Measurements from ENCODE around the gene IRF2BPL. TPM values are rescaled to one million over a fixed set of nuclear protein-coding genes. Genes with fewer than 3 reads are reported as not detected.

The IRF2BPL gene
- total and polyA plus RNA-seq, 2 of the 8 experiments (the other 6 are each of a cell fraction or from before 2014, with no cell fraction given), result 18.8 to 57.0 TPM

GRCh38 chr14:77026166-77026929 lies 2.2 kb downstream of the IRF2BPL start:
- DNase-seq (ENCODE audit: low read depth in 1 of 2, low spot score in 2 of 2) (peak in 1 of 2 experiments; percentile 76), FAIRE-seq (no peak)
- CTCF ChIA-PET (ENCODE audit: partially characterized antibody), result interaction anchor here (0.6 to 25.2 kb wide), 18 partner anchors 11 to 151 kb away, joined by 3 to 280 read pairs (median 4); no protein-coding TSS in a partner anchor
- peaks cover 21% of the 10 kb centered on the region for H3K23me2 ChIP-seq (ENCODE audit: low read depth, low read length)
- H2BK20ac ChIP-seq (ENCODE audit: low read length), result no peak overlapping the region; the same call in 1 of the 2 replicates
- no peak overlapping the region for H4K5ac ChIP-seq (ENCODE audit: insufficient read length, low read depth, low read length)
- peaks cover 2% of the 10 kb centered on the region; the same call in 1 of the 2 replicates for H3K79me1 ChIP-seq (ENCODE audit: low read depth, low read length)
- H3K56ac ChIP-seq (replicated peaks; ENCODE audit: insufficient read length, low read depth, low read length), result peak overlapping the region; percentile 50
- H4K91ac ChIP-seq (replicated peaks; ENCODE audit: insufficient read length, low read length), result peak overlapping the region; percentile 95
- peaks cover 5 to 14% of the 10 kb centered on the region in 2 experiments for H4K20me1 ChIP-seq (replicated peaks in 1 of 2; ENCODE audit: control insufficient read depth in 1 of 2, insufficient read depth in 2 of 2, low read length in 2 of 2)
- peak overlapping the region; percentile 100 for H2AK5ac ChIP-seq (ENCODE audit: low read depth, low read length)
- H2BK120ac ChIP-seq (replicated peaks; ENCODE audit: low read depth, low read length), result peak overlapping the region; percentile 51
- peaks cover 12 to 34% of the 10 kb centered on the region in 2 experiments for H3K79me2 ChIP-seq (ENCODE audit: control insufficient read depth in 1 of 2, insufficient read depth in 2 of 2, low read length in 2 of 2)
- POLR2A ChIA-PET (ENCODE audit: partially characterized antibody), result interaction anchor here (0.7 to 10.9 kb wide), 16 partner anchors 7 to 105 kb away, joined by 3 to 92 read pairs (median 8); no protein-coding TSS in a partner anchor
- 5% methylated on average over 75 of the region's 76 CpGs; no CpG with 5 or more reads in 1 of the 2 experiments for WGBS, 2 experiments (ENCODE audit: extremely low coverage in 1 of 2, insufficient coverage in 1 of 2, insufficient read length in 1 of 2, insufficient replicate concordance in 2 of 2, low coverage in 1 of 2, low lambda C conversion rate in 2 of 2, missing lambda C conversion rate in 1 of 2)
- H3K9me3 ChIP-seq (ENCODE audit: insufficient read depth in 2 of 2, low read depth in 1 of 2, low read length in 1 of 2), result no peaks in the 10 kb centered on the region
- peaks cover 0 to 18% (median 3%) of the 10 kb centered on the region in 4 experiments; a peak in 1 of 8 replicates for H3K36me3 ChIP-seq (ENCODE audit: control insufficient read depth in 2 of 4, insufficient read depth in 4 of 4, low read length in 3 of 4)
- H3K4ac ChIP-seq (replicated peaks; ENCODE audit: insufficient read length, low read depth, low read length), result peak overlapping the region; percentile 98
- H3K23ac ChIP-seq (ENCODE audit: insufficient read length), result no peak overlapping the region
- peak overlapping the region; percentile 99 for H2BK12ac ChIP-seq (ENCODE audit: low read depth, low read length)
- no peak overlapping the region for H2AFZ ChIP-seq (ENCODE audit: low read length)
- H3K4me3 ChIP-seq (ENCODE audit: extremely low read depth in 1 of 4, insufficient read depth in 2 of 4, low read depth in 3 of 4, low read length in 4 of 4), result peak overlapping the region; percentile 61 to 86 (median 70)
- H3K4me2 ChIP-seq (ENCODE audit: insufficient read depth in 1 of 2, low read depth in 2 of 2, low read length in 2 of 2), result peak overlapping the region; percentile 89 to 97
- H3K4me1 ChIP-seq (replicated peaks in 1 of 4; ENCODE audit: control insufficient read depth in 3 of 4, insufficient read depth in 4 of 4, low read length in 3 of 4), result peaks cover 13 to 37% (median 23%) of the 10 kb centered on the region in 4 experiments
- H2BK15ac ChIP-seq (ENCODE audit: low read length), result peak overlapping the region; percentile 88; the same call in 1 of the 2 replicates
- 0 out of 2 replicates have a peak overlapping the region, but pooled peaks have one; percentile 4 for H3K27ac ChIP-seq (ENCODE audit: low read depth, low read length)
- peak overlapping the region; percentile 91 for H4K8ac ChIP-seq (ENCODE audit: extremely low read depth, insufficient read depth, low read length)
- no peak overlapping the region for H3K14ac ChIP-seq (ENCODE audit: insufficient read length)
- H3K18ac ChIP-seq (ENCODE audit: extremely low read depth, low read length), result peak overlapping the region; percentile 92
- H3K9ac ChIP-seq (replicated peaks in 1 of 4; ENCODE audit: extremely low read depth in 1 of 4, low read depth in 3 of 4, low read length in 3 of 4), result peak overlapping the region; percentile 9 to 72 (median 71); a peak in 6 of 7 replicates
- H2BK5ac ChIP-seq (ENCODE audit: low read depth, low read length), result peak overlapping the region; percentile 82; the same call in 1 of the 2 replicates
- peaks cover 0 to 5% (median 3%) of the 10 kb centered on the region in 4 experiments; a peak in 5 of 7 replicates for H3K27me3 ChIP-seq (replicated peaks in 1 of 4; ENCODE audit: control insufficient read depth in 3 of 4, extremely low read depth in 1 of 4, insufficient read depth in 3 of 4, low read length in 3 of 4)
- TF ChIP-seq, protein P1, sequence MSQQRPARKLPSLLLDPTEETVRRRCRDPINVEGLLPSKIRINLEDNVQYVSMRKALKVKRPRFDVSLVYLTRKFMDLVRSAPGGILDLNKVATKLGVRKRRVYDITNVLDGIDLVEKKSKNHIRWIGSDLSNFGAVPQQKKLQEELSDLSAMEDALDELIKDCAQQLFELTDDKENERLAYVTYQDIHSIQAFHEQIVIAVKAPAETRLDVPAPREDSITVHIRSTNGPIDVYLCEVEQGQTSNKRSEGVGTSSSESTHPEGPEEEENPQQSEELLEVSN (IDR thresholded peaks at IDR 0.05), result peak; percentile 68
- peak; percentile 60 for TF ChIP-seq MAX (IDR thresholded peaks at IDR 0.05)
- TF ChIP-seq, protein P2, sequence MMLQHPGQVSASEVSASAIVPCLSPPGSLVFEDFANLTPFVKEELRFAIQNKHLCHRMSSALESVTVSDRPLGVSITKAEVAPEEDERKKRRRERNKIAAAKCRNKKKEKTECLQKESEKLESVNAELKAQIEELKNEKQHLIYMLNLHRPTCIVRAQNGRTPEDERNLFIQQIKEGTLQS (IDR thresholded peaks at IDR 0.05; ENCODE audit: insufficient read depth, low read depth, low read length), result no peak
- TF ChIP-seq SAP30 (IDR thresholded peaks at IDR 0.05; ENCODE audit: insufficient read depth, insufficient replicate concordance, low read length), result no peak
- TF ChIP-seq SIN3A (conservative IDR thresholded peaks at IDR 0.05 in 1 of 2, IDR thresholded peaks at IDR 0.05 in 1 of 2; ENCODE audit: low read depth in 1 of 2, low read length in 2 of 2), result peak in 1 of 2 experiments; percentile 12; a peak in 1 of 4 replicates
- no peak for TF ChIP-seq PHF8 (conservative IDR thresholded peaks at IDR 0.05; ENCODE audit: low read depth, low read length)
- 0 out of 2 replicates have a peak, but pooled peaks have one; percentile 1 for TF ChIP-seq TAF1 (IDR thresholded peaks at IDR 0.05; ENCODE audit: low read depth, low read length)
- TF ChIP-seq CHD1 (IDR thresholded peaks at IDR 0.05; ENCODE audit: low read depth, low read length), result no peak
